ENCODE measurements around the gene D2HGDH. TPM values are rescaled to one million over a fixed set of nuclear protein-coding genes. Genes with fewer than 3 reads are reported as not detected.
"Not testable (repeated sequence)": the region's sequence is repeated elsewhere in the genome, so short reads cannot be mapped to it uniquely, and the experiment has no call there.

D2HGDH gene
- total and polyA plus RNA-seq, 2 experiments from 2014 or later, result 3.7 to 17.3 TPM

- H3K27me3 Mint-ChIP-seq (ENCODE audit: insufficient read depth, low read depth, poor library complexity), result peaks cover 33% of the 10 kb centered on the region
- peak overlapping the region; percentile 88 for H2AFZ ChIP-seq
- no peaks in the 10 kb centered on the region for H4K20me1 ChIP-seq (replicated peaks; ENCODE audit: insufficient read depth)
- no peak for TF ChIP-seq EZH2phosphoT487 (IDR thresholded peaks at IDR 0.05; ENCODE audit: unreplicated experiment)
- TF ChIP-seq ZNF462 (CRISPR knock-in tag; IDR thresholded peaks at IDR 0.05), result no peak
- peak; percentile 19 to 48; a peak in 3 of 4 replicates for TF ChIP-seq CTCF (conservative IDR thresholded peaks at IDR 0.05; ENCODE audit: low read depth in 2 of 2)
- TF ChIP-seq ZNF331 (CRISPR knock-in tag; IDR thresholded peaks at IDR 0.05; ENCODE audit: low read depth), result no peak
- TF ChIP-seq EZH2 (IDR thresholded peaks at IDR 0.05; ENCODE audit: low read depth, unreplicated experiment), result peak; percentile 9
- no peaks in the 10 kb centered on the region for H3K9me2 ChIP-seq (ENCODE audit: insufficient read depth)
- H3K36me3 Mint-ChIP-seq (ENCODE audit: low read depth), result no peaks in the 10 kb centered on the region; the same call in 2 of the 3 replicates
- peak overlapping the region; percentile 83 for H3K4me2 ChIP-seq
- no peaks in the 10 kb centered on the region for H3K79me2 ChIP-seq (replicated peaks; ENCODE audit: insufficient read depth)
- peaks cover 11% of the 10 kb centered on the region; the same call in 1 of the 2 replicates for H3F3A ChIP-seq (replicated peaks; ENCODE audit: low read depth)
- H3K4me3 ChIP-seq, result peak overlapping the region; percentile 62
- H3K27me3 ChIP-seq (ENCODE audit: insufficient read depth), result peaks cover 23% of the 10 kb centered on the region
- DNase-seq (ENCODE audit: low spot score) (peak; percentile 59), ATAC-seq (peak; percentile 7)
- H3K9me3 Mint-ChIP-seq, result no peaks in the 10 kb centered on the region
- H3K4me1 ChIP-seq (ENCODE audit: insufficient read depth), result peaks cover 16% of the 10 kb centered on the region; the same call in 1 of the 2 replicates
- peak overlapping the region; percentile 50; the same call in 2 of the 3 replicates for H3K4me3 Mint-ChIP-seq
- no peaks in the 10 kb centered on the region for H3K36me3 ChIP-seq (ENCODE audit: insufficient read depth)
- H3K27ac ChIP-seq (ENCODE audit: low read depth), result no peak overlapping the region
- H3K27ac Mint-ChIP-seq, result no peak overlapping the region
- H3K4me1 Mint-ChIP-seq, result peaks cover 14% of the 10 kb centered on the region
These were observed 70.1 kb downstream of the D2HGDH start for GRCh38 chr2:241804326-241805229.

- peaks cover 26% of the 10 kb centered on the region for H3K27me3 Mint-ChIP-seq (ENCODE audit: insufficient read depth, low read depth, poor library complexity)
- not testable (repeated sequence) for H3K27ac Mint-ChIP-seq; DNase-seq (ENCODE audit: low spot score); H2AFZ ChIP-seq; H3K27ac ChIP-seq (ENCODE audit: low read depth); H3K9me2 ChIP-seq (ENCODE audit: insufficient read depth); H3K79me2 ChIP-seq (replicated peaks; ENCODE audit: insufficient read depth); H3K4me3 Mint-ChIP-seq; H3K4me3 ChIP-seq; H3K36me3 Mint-ChIP-seq (ENCODE audit: low read depth); H4K20me1 ChIP-seq (replicated peaks; ENCODE audit: insufficient read depth); H3K36me3 ChIP-seq (ENCODE audit: insufficient read depth); H3K9me3 Mint-ChIP-seq; ATAC-seq; H3K4me2 ChIP-seq
- Histone ChIP-seq H3K27me3 (ENCODE audit: insufficient read depth) (peaks cover 23% of the 10 kb centered on the region), H3F3A (replicated peaks; ENCODE audit: low read depth) (peaks cover 11% of the 10 kb centered on the region; the same call in 1 of the 2 replicates), H3K4me1 (ENCODE audit: insufficient read depth) (peaks cover 16% of the 10 kb centered on the region; the same call in 1 of the 2 replicates)
- H3K4me1 Mint-ChIP-seq, result peaks cover 14% of the 10 kb centered on the region
These were observed 71.8 kb downstream of the D2HGDH start for GRCh38 chr2:241806217-241806616.
